Measurements from ENCODE around the gene TAF11L10. TPM values are rescaled to one million over a fixed set of nuclear protein-coding genes. Genes with fewer than 3 reads are reported as not detected.
"Not testable (repeated sequence)": the region's sequence is repeated elsewhere in the genome, so short reads cannot be mapped to it uniquely, and the experiment has no call there.

The TAF11L10 gene
- not detected for total RNA-seq
- long read RNA-seq: 0 reads

DNA sequence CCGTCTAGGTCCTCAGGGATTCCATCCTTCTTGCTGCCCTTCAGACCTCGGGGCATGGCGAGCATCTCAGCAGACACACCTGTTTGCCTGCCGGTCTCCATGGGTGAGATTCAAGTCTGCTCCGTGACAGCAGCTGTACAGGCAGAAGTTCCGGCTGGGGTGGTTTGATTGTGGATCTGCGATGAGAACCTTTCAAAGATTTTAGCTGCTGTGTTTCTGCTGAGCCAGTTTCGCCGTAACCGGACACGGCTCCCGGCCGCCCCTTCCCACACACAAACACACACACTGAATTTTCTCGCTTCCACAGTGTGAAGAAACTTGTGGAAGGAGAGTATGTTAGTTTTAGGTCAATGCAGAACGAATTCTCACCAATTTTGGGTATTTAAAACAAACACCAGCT is at the start of gene TAF11L10:
TAF11L10 (minus strand) TSS at position 101 of the 400 bp plus-strand sequence.
- DNase-seq (ENCODE audit: missing footprints); intact Hi-C loops (cut with DNase I); ATAC-seq: not testable (repeated sequence)

DNA sequence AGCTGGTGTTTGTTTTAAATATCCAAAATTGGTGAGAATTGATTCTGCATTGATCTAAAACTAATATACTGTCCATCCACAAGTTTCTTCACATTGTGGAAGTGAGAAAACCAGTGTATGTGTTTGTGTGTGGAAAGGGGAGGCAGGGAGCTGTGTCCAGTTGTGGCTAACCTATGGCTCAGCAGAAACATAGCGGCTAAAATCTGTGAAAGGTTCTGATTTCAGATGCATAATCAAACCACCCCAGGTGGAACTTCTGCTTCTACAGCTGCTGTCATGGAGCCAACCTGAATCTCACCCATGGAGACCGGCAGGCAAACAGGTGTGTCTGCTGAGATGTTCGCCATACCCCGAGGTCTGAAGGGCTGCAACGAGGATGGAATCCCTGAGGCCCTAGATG is 36.5 kb upstream of the TAF11L10 start, which contains the start of gene TAF11L14:
TAF11L14 (plus strand) TSS at position 301 of the 400 bp plus-strand sequence.
- DNase-seq (ENCODE audit: missing footprints): no peak
- intact Hi-C loops (cut with DNase I): no loop called here
- no peak for ATAC-seq

DNA sequence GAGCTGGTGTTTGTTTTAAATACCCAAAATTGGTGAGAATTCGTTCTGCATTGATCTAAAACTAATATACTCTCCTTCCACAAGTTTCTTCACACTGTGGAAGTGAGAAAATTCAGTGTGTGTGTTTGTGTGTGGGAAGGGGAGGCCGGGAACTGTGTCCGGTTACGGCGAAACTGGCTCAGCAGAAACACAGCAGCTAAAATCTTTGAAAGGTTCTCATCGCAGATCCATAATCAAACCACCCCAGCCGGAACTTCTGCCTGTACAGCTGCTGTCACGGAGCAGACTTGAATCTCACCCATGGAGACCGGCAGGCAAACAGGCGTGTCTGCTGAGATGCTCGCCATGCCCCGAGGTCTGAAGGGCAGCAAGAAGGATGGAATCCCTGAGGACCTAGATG is 34.2 kb upstream of the TAF11L10 start, which contains the start of gene TAF11L13:
TAF11L13 (plus strand) TSS at position 301 of the 400 bp plus-strand sequence.
- ATAC-seq; intact Hi-C loops (cut with DNase I): not testable (repeated sequence)

DNA sequence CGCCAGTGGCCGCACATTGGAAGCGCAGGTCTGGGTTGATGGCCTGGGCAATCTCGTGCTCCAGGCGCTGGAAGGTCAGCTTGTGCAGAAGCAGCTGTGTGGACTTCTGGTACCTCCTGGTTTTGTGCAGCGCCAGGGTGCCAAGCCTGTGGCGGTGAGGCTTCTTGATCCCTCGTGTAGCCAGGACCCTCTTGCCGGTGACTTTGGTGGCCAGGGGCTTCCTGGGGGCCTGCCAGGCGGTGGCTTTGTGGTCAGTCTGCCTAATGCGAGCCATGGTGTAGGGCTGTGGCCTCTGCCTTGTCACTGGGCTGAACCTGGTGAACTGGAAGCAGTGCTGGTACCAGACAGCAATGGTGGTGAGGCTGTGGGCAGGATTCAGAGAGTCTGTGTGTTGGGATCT is 28.1 kb upstream of the TAF11L10 start:
- intact Hi-C loops (cut with DNase I): no loop called here
- DNase-seq (ENCODE audit: missing footprints) (no peak), ATAC-seq (no peak)

More for the DNA sequence above, 34.2 kb upstream of the TAF11L10 start, which contains the start of gene TAF11L13:
- not testable (repeated sequence) for DNase-seq (ENCODE audit: missing footprints)

DNA sequence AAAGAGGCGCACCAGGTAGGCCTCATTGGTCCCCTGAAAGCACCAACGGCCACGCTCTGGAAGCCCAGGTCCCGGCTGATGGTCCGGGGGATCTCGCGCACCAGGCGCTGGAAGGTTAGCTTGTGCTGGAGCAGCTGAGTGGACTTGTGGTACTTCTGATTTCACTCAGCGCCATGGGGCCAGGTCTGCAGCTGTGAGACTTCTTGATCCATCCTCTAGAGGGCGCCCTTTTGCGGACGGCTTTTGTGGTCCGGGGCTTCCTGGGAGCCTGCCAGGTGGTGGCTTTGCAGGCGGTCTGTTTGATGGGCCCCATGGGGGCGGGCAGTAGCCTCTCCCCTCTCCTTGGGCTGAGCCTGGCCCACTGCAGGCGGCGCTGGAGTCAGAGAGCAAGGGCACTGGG is 23.0 kb upstream of the TAF11L10 start:
- ATAC-seq (no peak), DNase-seq (ENCODE audit: missing footprints) (no peak)
- intact Hi-C loops (cut with DNase I): no loop called here

DNA sequence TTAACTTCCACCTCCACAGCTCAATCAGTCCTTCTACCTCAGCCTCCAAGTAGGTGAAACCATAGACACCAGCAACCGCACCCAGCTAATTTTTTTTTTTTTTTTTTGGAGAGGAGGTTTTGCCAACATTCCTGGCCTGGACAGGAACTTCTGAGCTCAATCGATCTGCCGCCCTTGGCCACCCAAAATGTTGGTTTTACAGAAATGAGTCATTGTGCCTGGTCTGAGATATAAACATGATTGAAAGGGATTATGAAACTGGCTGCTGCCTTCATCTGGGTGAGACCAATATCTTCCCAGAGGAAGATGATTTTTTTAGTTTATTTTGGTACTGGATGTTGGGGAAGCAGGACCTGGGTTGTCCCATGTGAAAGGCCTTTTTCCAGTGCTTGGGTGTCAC is 21.7 kb upstream of the TAF11L10 start:
- DNase-seq (ENCODE audit: missing footprints) (no peak), ATAC-seq (no peak)
- intact Hi-C loops (cut with DNase I): no loop called here

DNA sequence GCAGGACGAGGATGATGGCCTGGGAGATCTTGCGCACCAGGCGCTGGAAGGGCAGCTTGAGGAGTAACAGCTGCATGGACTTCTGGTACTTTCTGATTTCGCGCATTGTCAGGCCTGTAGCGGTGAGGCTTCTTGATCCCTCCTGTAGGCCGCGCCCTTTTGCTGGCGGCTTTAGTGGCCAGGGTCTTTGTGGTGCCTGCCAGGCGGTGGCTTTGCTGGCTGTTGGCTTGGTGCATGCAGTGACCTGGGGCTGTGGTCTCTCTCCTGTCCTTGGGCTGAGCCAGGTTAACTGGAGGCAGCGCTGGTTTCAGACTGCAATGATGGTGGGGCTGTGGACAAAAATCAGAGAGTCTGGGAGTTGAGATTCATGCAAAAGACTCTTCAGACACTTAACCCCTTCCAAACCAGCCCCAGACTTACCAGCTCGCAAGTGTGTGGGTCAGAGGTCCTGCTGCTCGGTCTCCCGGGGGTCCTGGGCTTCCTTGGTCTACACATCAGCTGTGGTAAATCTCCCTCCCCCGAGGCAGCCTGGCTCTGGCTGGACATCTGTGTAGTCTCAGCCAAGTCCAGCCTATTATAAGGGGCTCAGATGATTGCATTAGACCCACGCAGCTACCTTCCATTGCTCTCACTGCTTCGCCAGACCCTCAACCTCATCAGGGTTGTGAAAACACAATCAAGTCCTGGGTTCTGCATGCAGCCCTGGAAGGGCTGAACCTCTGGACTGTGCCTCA is 17.4 kb upstream of the TAF11L10 start:
- intact Hi-C loops (cut with DNase I): no loop called here
- no peak for DNase-seq (ENCODE audit: missing footprints)
- no peak for ATAC-seq

DNA sequence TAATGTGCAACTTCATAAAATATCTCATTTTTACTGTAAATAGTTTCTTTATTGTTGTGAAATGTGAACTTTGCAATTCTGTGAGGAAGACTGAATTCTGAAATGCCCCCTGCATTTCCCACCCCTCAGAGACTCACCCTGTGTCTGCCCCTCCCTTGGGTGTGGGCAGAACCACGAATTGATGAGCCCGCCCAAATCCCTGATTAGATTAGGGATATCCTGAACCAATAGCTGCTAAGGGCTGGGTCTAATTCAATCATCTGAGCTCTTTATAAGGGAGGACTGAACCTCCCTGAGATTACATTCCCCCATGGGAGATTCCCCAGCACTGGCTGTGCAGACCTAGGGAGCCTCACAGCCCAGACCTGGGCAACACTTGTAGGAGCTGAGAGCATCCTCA is 12.5 kb upstream of the TAF11L10 start, which contains the start of gene TAF11L12:
TAF11L12 (plus strand) TSS at position 301 of the 400 bp plus-strand sequence.
- ATAC-seq; DNase-seq (ENCODE audit: missing footprints); intact Hi-C loops (cut with DNase I): not testable (repeated sequence)

DNA sequence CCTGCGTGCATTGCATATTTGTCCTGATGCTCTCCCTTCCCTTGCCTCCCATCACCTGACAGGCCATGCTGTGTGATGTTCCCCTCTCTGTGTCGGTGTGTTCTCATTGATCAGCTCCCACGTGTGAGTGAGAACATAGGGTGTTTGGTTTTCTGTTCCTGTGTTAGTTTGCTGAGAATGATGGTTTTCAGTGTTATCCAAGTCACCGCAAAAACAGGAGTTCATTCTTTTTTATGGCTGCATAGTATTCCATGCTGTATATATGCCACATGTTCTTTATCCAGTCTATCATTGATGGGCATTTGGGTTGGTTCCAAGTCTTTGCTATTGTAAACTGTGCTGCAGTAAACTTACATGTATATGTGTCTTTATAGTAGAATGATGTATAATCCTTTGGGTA is 9.8 kb upstream of the TAF11L10 start:
- ATAC-seq; DNase-seq (ENCODE audit: missing footprints); intact Hi-C loops (cut with DNase I): not testable (repeated sequence)

DNA sequence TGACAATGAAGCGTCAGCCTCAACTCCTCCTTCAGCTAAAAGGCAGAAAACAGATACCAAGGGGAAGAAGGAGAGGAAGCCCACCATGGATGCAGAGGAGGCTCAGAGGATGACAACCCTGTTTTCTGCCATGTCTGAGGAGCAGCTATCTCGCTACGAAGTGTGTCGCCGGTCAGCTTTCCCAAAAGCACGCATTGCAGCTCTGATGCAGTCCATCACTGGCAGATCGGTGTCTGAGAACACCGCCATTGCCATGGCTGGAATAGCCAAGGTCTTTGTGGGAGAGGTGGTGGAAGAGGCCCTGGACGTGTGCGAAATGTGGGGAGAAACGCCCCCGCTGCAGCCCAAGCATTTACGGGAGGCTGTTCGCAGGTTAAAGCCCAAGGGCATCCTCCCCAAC is 7.3 kb upstream of the TAF11L10 start:
- intact Hi-C loops (cut with DNase I): no loop called here
- no peak for DNase-seq (ENCODE audit: missing footprints)
- ATAC-seq: no peak

DNA sequence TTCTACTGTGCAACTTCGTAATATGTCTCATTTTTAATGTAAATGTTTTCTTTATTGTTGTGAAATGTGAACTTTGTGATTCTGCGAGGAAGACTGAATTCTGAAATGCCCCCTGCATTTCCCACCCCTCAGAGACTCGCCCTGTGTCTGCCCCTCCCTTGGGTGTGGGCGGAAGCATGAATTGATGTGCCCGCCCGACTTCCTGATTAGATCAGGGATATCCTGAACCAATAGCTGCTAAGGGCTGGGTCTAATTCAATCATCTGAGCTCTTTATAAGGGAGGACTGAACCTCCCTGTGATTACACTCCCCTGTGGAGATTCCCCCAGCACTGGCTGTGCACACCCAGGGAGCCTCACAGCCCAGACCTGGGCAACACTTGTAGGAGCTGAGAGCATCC is 6.3 kb upstream of the TAF11L10 start, which contains the start of gene TAF11L11:
TAF11L11 (plus strand) TSS at position 304 of the 400 bp plus-strand sequence.
- intact Hi-C loops (cut with DNase I): not testable (repeated sequence)

DNA sequence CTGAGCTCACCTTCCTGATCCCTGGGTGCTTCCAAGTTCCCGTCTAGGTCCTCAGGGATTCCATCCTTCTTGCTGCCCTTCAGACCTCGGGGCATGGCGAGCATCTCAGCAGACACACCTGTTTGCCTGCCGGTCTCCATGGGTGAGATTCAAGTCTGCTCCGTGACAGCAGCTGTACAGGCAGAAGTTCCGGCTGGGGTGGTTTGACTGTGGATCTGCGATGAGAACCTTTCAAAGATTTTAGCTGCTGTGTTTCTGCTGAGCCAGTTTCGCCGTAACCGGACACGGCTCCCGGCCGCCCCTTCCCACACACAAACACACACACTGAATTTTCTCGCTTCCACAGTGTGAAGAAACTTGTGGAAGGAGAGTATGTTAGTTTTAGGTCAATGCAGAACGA is 3.4 kb downstream of the TAF11L10 start, which contains the start of gene TAF11L9:
TAF11L9 (minus strand) TSS at position 140 of the 400 bp plus-strand sequence.
- ATAC-seq; DNase-seq (ENCODE audit: missing footprints); intact Hi-C loops (cut with DNase I): not testable (repeated sequence)

More for the DNA sequence above, 6.3 kb upstream of the TAF11L10 start, which contains the start of gene TAF11L11:
- not testable (repeated sequence) for ATAC-seq; DNase-seq (ENCODE audit: missing footprints)

DNA sequence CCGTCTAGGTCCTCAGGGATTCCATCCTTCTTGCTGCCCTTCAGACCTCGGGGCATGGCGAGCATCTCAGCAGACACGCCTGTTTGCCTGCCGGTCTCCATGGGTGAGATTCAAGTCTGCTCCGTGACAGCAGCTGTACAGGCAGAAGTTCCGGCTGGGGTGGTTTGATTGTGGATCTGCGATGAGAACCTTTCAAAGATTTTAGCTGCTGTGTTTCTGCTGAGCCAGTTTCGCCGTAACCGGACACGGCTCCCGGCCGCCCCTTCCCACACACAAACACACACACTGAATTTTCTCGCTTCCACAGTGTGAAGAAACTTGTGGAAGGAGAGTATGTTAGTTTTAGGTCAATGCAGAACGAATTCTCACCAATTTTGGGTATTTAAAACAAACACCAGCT is 6.8 kb downstream of the TAF11L10 start, which contains the start of gene TAF11L8:
TAF11L8 (minus strand) TSS at position 101 of the 400 bp plus-strand sequence.
- DNase-seq (ENCODE audit: missing footprints); ATAC-seq; intact Hi-C loops (cut with DNase I): not testable (repeated sequence)

DNA sequence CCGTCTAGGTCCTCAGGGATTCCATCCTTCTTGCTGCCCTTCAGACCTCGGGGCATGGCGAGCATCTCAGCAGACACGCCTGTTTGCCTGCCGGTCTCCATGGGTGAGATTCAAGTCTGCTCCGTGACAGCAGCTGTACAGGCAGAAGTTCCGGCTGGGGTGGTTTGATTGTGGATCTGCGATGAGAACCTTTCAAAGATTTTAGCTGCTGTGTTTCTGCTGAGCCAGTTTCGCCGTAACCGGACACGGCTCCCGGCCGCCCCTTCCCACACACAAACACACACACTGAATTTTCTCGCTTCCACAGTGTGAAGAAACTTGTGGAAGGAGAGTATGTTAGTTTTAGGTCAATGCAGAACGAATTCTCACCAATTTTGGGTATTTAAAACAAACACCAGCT is 12.0 kb downstream of the TAF11L10 start, which contains the start of gene TAF11L7:
TAF11L7 (minus strand) TSS at position 101 of the 400 bp plus-strand sequence.
- intact Hi-C loops (cut with DNase I); DNase-seq (ENCODE audit: missing footprints); ATAC-seq: not testable (repeated sequence)

Other genes with a start within 250 kb of the TAF11L10 start
- gene TAF11L2, start 99.6 kb downstream of the TAF11L10 start, total RNA-seq: not detected
- gene TAF11L3, start 79.5 kb downstream of the TAF11L10 start, total RNA-seq: not detected
- not detected for gene TAF11L4, start 76.0 kb downstream of the TAF11L10 start, total RNA-seq
- gene TAF11L5, start 72.6 kb downstream of the TAF11L10 start, total RNA-seq: not detected
- gene TAF11L6, start 69.2 kb downstream of the TAF11L10 start, total RNA-seq: not detected
- not detected for gene TAF11L7, start 12.1 kb downstream of the TAF11L10 start, total RNA-seq
- not detected for gene TAF11L8, start 6.9 kb downstream of the TAF11L10 start, total RNA-seq
- gene TAF11L9, start 3.4 kb downstream of the TAF11L10 start, total RNA-seq: not detected
- gene TAF11L11, start 6.4 kb upstream of the TAF11L10 start, total RNA-seq: not detected
- not detected for gene TAF11L12, start 12.6 kb upstream of the TAF11L10 start, total RNA-seq
- not detected for gene TAF11L13, start 34.3 kb upstream of the TAF11L10 start, total RNA-seq
- gene TAF11L14, start 36.6 kb upstream of the TAF11L10 start, total RNA-seq: not detected

Data from Right ventricle myocardium inferior (tissue), 1 donor.